Measurements from ENCODE around the gene PCNP. TPM values are rescaled to one million over a fixed set of nuclear protein-coding genes. Genes with fewer than 3 reads are reported as not detected.
"Not testable (repeated sequence)": the region's sequence is repeated elsewhere in the genome, so short reads cannot be mapped to it uniquely, and the experiment has no call there.

Gene PCNP
- polyA plus RNA-seq, 1 donor from 2014 or later, result 280 TPM

DNA sequence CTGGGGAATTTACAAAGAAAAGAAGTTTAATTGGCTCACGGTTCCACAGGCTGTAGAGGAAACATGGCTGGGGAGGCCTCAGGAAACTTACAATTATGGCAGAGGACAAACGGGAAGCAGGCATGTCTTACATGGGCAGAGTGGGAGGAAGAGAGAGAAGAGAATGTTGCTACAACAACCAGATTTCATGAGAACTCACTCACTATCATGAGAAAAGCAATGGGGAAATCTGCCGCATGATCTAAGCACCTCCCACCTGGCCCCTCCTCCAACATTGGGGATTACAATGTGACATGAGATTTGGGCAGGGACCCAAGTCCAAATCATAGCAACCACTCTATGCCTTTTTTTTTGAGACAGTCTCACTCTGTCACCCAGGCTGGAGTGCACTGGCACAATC lies 28.8 kb downstream of the PCNP start:
- H3K36me3 ChIP-seq (ENCODE audit: insufficient read depth, low read length), result no peaks in the 10 kb centered on the region
- H3K9ac ChIP-seq (ENCODE audit: low read length), result no peak overlapping the region
- H4K20me1 ChIP-seq (ENCODE audit: insufficient read depth), result no peaks in the 10 kb centered on the region
- H3F3A ChIP-seq (ENCODE audit: insufficient read depth, low read length, poor library complexity, severe bottlenecking), result no peaks in the 10 kb centered on the region
- no peak overlapping the region for H3K27ac ChIP-seq (ENCODE audit: low read length)
- no peaks in the 10 kb centered on the region for H3K9me3 ChIP-seq (ENCODE audit: low read length)
- no peak overlapping the region for H3K4me2 ChIP-seq (ENCODE audit: low read length)
- no peak overlapping the region for H3K4me3 ChIP-seq (ENCODE audit: low read length)
- H3K79me2 ChIP-seq (replicated peaks; ENCODE audit: insufficient read depth, low read length), result no peaks in the 10 kb centered on the region
- H3K27me3 ChIP-seq (ENCODE audit: insufficient read depth, low read depth, low read length), result no peaks in the 10 kb centered on the region
- no peak overlapping the region for H2AFZ ChIP-seq (ENCODE audit: low read depth, low read length)
- TF ChIP-seq MXI1 (conservative IDR thresholded peaks at IDR 0.05; ENCODE audit: poor library complexity, severe bottlenecking) (no peak), EZH2 (IDR thresholded peaks at IDR 0.05; ENCODE audit: borderline replicate concordance, insufficient read depth, low read length, poor library complexity, severe bottlenecking) (no peak), POLR2AphosphoS5 (IDR thresholded peaks at IDR 0.05) (no peak), SMC3 (conservative IDR thresholded peaks at IDR 0.05; ENCODE audit: poor library complexity) (no peak), TAF1 (IDR thresholded peaks at IDR 0.05; ENCODE audit: low read depth) (no peak), RAD21 (conservative IDR thresholded peaks at IDR 0.05) (no peak), EP300 (conservative IDR thresholded peaks at IDR 0.05; ENCODE audit: poor library complexity, severe bottlenecking) (no peak)
- TF ChIP-seq, protein P1, sequence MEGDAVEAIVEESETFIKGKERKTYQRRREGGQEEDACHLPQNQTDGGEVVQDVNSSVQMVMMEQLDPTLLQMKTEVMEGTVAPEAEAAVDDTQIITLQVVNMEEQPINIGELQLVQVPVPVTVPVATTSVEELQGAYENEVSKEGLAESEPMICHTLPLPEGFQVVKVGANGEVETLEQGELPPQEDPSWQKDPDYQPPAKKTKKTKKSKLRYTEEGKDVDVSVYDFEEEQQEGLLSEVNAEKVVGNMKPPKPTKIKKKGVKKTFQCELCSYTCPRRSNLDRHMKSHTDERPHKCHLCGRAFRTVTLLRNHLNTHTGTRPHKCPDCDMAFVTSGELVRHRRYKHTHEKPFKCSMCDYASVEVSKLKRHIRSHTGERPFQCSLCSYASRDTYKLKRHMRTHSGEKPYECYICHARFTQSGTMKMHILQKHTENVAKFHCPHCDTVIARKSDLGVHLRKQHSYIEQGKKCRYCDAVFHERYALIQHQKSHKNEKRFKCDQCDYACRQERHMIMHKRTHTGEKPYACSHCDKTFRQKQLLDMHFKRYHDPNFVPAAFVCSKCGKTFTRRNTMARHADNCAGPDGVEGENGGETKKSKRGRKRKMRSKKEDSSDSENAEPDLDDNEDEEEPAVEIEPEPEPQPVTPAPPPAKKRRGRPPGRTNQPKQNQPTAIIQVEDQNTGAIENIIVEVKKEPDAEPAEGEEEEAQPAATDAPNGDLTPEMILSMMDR (IDR thresholded peaks at IDR 0.05; ENCODE audit: poor library complexity, severe bottlenecking), result no peak
- TF ChIP-seq, protein P2, sequence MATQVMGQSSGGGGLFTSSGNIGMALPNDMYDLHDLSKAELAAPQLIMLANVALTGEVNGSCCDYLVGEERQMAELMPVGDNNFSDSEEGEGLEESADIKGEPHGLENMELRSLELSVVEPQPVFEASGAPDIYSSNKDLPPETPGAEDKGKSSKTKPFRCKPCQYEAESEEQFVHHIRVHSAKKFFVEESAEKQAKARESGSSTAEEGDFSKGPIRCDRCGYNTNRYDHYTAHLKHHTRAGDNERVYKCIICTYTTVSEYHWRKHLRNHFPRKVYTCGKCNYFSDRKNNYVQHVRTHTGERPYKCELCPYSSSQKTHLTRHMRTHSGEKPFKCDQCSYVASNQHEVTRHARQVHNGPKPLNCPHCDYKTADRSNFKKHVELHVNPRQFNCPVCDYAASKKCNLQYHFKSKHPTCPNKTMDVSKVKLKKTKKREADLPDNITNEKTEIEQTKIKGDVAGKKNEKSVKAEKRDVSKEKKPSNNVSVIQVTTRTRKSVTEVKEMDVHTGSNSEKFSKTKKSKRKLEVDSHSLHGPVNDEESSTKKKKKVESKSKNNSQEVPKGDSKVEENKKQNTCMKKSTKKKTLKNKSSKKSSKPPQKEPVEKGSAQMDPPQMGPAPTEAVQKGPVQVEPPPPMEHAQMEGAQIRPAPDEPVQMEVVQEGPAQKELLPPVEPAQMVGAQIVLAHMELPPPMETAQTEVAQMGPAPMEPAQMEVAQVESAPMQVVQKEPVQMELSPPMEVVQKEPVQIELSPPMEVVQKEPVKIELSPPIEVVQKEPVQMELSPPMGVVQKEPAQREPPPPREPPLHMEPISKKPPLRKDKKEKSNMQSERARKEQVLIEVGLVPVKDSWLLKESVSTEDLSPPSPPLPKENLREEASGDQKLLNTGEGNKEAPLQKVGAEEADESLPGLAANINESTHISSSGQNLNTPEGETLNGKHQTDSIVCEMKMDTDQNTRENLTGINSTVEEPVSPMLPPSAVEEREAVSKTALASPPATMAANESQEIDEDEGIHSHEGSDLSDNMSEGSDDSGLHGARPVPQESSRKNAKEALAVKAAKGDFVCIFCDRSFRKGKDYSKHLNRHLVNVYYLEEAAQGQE (IDR thresholded peaks at IDR 0.05; ENCODE audit: borderline replicate concordance), result no peak
- no peaks in the 10 kb centered on the region for H3K9me2 ChIP-seq (ENCODE audit: insufficient read depth, low read length)

DNA sequence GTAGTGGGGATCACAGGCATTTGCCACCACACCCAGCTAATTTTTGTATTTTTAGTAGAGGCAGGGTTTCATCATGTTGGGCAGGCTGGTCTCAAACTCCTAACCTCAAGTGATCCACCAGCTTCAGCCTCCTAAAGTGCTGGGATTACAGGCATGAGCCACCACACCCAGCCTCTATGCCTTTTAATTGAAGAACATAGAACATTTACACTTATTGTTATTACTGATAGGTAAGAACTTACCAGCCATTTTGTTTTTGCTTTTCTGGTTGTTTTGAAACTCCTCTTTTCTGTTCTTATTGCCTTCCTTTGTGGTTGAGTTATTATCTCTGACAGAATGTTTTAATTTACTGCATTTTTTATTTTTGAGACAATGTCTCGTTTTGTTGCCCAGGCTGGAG lies 29.2 kb downstream of the PCNP start:
- Histone ChIP-seq H3K27me3 (ENCODE audit: insufficient read depth, low read depth, low read length) (no peaks in the 10 kb centered on the region), H3K27ac (ENCODE audit: low read length) (no peak overlapping the region), H3K79me2 (replicated peaks; ENCODE audit: insufficient read depth, low read length) (no peaks in the 10 kb centered on the region), H3K36me3 (ENCODE audit: insufficient read depth, low read length) (no peaks in the 10 kb centered on the region), H3K9me3 (ENCODE audit: low read length) (no peaks in the 10 kb centered on the region), H3F3A (ENCODE audit: insufficient read depth, low read length, poor library complexity, severe bottlenecking) (no peaks in the 10 kb centered on the region), H3K9ac (ENCODE audit: low read length) (no peak overlapping the region), H3K4me2 (ENCODE audit: low read length) (no peak overlapping the region), H2AFZ (ENCODE audit: low read depth, low read length) (no peak overlapping the region), H3K4me3 (ENCODE audit: low read length) (no peak overlapping the region), H4K20me1 (ENCODE audit: insufficient read depth) (no peaks in the 10 kb centered on the region), H3K9me2 (ENCODE audit: insufficient read depth, low read length) (no peaks in the 10 kb centered on the region)
- TF ChIP-seq RAD21 (conservative IDR thresholded peaks at IDR 0.05) (no peak), SMC3 (conservative IDR thresholded peaks at IDR 0.05; ENCODE audit: poor library complexity) (no peak), MXI1 (conservative IDR thresholded peaks at IDR 0.05; ENCODE audit: poor library complexity, severe bottlenecking) (no peak), TAF1 (IDR thresholded peaks at IDR 0.05; ENCODE audit: low read depth) (no peak), EP300 (conservative IDR thresholded peaks at IDR 0.05; ENCODE audit: poor library complexity, severe bottlenecking) (no peak), EZH2 (IDR thresholded peaks at IDR 0.05; ENCODE audit: borderline replicate concordance, insufficient read depth, low read length, poor library complexity, severe bottlenecking) (no peak), POLR2AphosphoS5 (IDR thresholded peaks at IDR 0.05) (no peak)
- TF ChIP-seq, protein P1 (IDR thresholded peaks at IDR 0.05; ENCODE audit: poor library complexity, severe bottlenecking), result no peak
- TF ChIP-seq, protein P2 (IDR thresholded peaks at IDR 0.05; ENCODE audit: borderline replicate concordance), result no peak

DNA sequence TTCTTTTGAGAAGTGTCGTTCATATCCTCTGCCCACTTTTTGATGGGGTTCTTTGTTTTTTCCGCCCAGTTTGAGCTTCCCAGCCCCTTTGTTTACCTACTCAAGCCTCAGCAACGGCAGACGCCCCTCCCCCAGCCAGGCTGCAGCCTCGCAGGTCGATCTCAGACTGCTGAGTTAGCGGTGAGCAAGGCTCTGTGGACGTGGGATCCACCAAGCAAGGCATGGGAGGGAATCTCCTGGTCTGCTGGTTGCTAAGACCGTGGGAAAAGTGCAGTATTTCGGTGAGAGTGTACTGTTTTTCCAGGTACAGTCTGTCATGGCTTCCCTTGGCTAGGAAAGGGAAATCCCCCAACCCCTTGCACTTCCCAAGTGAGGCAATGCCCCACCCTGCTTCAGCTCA lies 31.4 kb downstream of the PCNP start:
- H3K9ac ChIP-seq (ENCODE audit: low read length); H3K36me3 ChIP-seq (ENCODE audit: insufficient read depth, low read length); H3K27me3 ChIP-seq (ENCODE audit: insufficient read depth, low read depth, low read length); H3K9me2 ChIP-seq (ENCODE audit: insufficient read depth, low read length); H3F3A ChIP-seq (ENCODE audit: insufficient read depth, low read length, poor library complexity, severe bottlenecking); H3K9me3 ChIP-seq (ENCODE audit: low read length); H2AFZ ChIP-seq (ENCODE audit: low read depth, low read length); H4K20me1 ChIP-seq (ENCODE audit: insufficient read depth); H3K4me2 ChIP-seq (ENCODE audit: low read length); H3K4me3 ChIP-seq (ENCODE audit: low read length); H3K27ac ChIP-seq (ENCODE audit: low read length); H3K79me2 ChIP-seq (replicated peaks; ENCODE audit: insufficient read depth, low read length): not testable (repeated sequence)
